GM12873 (cell line): ENCODE data around the gene UBAP2L.

ENCODE experiments used
- TF ChIP-seq, protein P1 (sequence below): IDR thresholded peaks from 2 replicates; pipeline ENCODE4 v1.5.1; 2012; ENCODE audit warnings: low read depth, mild to moderate bottlenecking, moderate library complexity, low read length, control low read depth; ENCODE audit not compliant: insufficient read depth; ENCODE audit errors: missing control alignments

Gene UBAP2L

GRCh38 chr1:154220071-154220969 lies at the start of gene UBAP2L:
UBAP2L (plus strand) TSS chr1:154220955; CDS start chr1:154225124, 4,169 bp downstream.
- TF ChIP-seq, protein P1, sequence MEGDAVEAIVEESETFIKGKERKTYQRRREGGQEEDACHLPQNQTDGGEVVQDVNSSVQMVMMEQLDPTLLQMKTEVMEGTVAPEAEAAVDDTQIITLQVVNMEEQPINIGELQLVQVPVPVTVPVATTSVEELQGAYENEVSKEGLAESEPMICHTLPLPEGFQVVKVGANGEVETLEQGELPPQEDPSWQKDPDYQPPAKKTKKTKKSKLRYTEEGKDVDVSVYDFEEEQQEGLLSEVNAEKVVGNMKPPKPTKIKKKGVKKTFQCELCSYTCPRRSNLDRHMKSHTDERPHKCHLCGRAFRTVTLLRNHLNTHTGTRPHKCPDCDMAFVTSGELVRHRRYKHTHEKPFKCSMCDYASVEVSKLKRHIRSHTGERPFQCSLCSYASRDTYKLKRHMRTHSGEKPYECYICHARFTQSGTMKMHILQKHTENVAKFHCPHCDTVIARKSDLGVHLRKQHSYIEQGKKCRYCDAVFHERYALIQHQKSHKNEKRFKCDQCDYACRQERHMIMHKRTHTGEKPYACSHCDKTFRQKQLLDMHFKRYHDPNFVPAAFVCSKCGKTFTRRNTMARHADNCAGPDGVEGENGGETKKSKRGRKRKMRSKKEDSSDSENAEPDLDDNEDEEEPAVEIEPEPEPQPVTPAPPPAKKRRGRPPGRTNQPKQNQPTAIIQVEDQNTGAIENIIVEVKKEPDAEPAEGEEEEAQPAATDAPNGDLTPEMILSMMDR = no peak

- TF ChIP-seq, protein P1 = no peak
These were observed 49.6 kb upstream of the UBAP2L start for GRCh38 chr1:154171223-154171583.

DNA sequence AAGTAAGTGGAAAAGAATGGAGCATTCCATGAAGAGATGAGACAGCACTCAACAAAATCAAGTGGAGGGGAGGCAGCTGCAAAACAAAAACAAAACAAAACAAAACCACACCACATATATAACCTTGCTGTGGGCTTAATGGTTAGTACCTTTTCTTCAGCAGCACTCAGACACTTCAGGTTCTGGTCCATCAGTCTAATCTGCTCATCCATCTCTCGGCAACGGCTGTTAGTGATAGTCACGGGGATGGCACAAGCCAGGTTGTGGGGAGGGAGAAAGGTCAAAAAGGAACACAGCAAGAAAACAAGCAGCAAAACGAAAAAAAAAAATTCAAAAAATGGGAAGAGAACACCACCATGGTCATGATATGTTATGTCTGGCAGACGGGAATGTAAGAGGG lies 48.9 kb upstream of the UBAP2L start:
- TF ChIP-seq, protein P1 = no peak

DNA sequence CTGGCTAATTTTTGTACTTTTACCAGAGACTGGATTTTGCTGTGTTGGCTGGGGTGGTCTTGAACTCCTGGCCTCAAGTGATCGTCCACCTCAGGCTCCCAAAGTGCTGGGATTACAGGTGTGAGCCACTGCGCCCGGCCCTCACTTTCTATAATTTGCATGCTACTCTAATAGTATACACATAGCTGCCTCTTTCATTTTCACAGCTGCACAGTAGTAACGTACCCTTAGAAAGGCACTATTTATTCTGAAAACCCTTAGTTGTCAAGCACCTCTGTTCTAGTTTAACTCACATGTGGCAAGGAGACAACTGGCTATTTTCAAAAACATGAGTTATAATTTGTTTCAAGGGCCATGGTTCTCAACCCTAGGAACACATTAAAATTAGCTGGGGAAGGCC lies 46.1 kb upstream of the UBAP2L start:
- TF ChIP-seq, protein P1 = no peak

DNA sequence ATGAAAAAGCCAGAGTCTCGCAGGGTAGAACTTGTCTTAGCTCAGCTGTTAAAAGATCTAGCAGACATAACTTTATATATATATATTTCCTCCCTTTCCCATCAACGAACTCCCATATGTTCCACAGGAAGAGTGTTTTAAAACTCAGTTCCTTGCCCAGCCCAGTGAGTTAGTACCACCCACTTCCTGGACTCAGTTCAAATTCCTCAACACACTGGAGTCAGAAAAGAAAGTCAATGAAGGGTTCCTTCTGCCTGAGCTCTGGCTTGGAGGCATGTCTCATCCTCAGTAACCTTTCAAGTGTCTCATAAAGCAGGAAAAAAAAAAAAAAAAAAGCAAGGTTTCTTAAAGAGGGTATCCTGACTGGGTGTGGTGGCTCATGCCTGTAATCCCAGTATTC lies 44.4 kb upstream of the UBAP2L start:
- TF ChIP-seq, protein P1 = no peak

GRCh38 chr1:154178013-154178412 lies 42.7 kb upstream of the UBAP2L start:
- TF ChIP-seq, protein P1 = no peak

GRCh38 chr1:154178911-154179811 lies 41.6 kb upstream of the UBAP2L start:
- TF ChIP-seq, protein P1 = no peak
